Brain microvascular endothelial cell (primary cell): ENCODE measurements around the gene SNRNP40.

Source experiments
- DNase-seq: peaks from one replicate; pipeline ENCODE4 v3.0.0-alpha.2; 2020
- H3K27ac ChIP-seq: fragments of 250-450 bp; sonication (Bioruptor Pico); 2 replicates; pipeline ENCODE4 v1.5.1; 2020; ENCODE audit warnings: mild to moderate bottlenecking, moderate library complexity
- H3K27me3 ChIP-seq: fragments of 250-450 bp; sonication (Bioruptor Pico); replicated peaks from 2 replicates; pipeline ENCODE4 v1.5.1; 2020; ENCODE audit warnings: mild to moderate bottlenecking
- H3K36me3 ChIP-seq: fragments of 250-450 bp; sonication (Bioruptor Pico); replicated peaks from 2 replicates; pipeline ENCODE4 v1.5.1; 2020; ENCODE audit warnings: mild to moderate bottlenecking
- H3K4me3 ChIP-seq: 2 replicates; pipeline ENCODE4 v1.5.1; 2011; ENCODE audit warnings: low read depth, mild to moderate bottlenecking, control low read depth, low read length, moderate library complexity
- in situ Hi-C: cut with HindIII; loops from 2 replicates; pipeline ENCODE4 v1.10.0; 2017; ENCODE audit warnings: low sequenced_read_pairs, low pct_ligation_motif_present
- TF ChIP-seq, protein P1 (sequence below): IDR thresholded peaks from 2 replicates; pipeline ENCODE4 v1.5.1; 2011; ENCODE audit warnings: low read depth, mild to moderate bottlenecking, moderate library complexity, low read length, control low read depth, inconsistent platforms; ENCODE audit errors: missing control alignments

SNRNP40 gene

DNA sequence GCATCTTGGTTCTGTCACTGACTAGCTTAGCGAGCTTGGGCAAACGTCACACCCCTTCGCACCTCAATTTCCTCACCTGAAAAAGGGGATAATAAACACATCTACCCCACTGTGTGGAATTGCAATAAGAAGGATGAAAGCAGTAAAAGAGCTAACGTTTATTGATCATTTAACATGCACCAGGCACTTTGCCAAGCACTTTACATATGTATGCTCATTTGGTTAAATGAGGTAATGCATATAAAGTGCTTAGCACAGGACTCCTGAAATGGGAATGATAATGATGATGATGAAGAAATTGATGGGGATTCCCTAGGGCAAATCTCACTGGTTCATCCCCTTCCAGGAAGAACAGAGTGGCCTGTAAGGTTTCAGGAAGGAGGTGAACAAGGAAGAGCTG is 61.7 kb downstream of the SNRNP40 start:
- no peak for DNase-seq
- Histone ChIP-seq H3K27me3 (peaks cover 31% of the 10 kb centered on the region), H3K36me3 (no peaks in the 10 kb centered on the region), H3K4me3 (no peak overlapping the region), H3K27ac (no peak overlapping the region)
- TF ChIP-seq, protein P1, sequence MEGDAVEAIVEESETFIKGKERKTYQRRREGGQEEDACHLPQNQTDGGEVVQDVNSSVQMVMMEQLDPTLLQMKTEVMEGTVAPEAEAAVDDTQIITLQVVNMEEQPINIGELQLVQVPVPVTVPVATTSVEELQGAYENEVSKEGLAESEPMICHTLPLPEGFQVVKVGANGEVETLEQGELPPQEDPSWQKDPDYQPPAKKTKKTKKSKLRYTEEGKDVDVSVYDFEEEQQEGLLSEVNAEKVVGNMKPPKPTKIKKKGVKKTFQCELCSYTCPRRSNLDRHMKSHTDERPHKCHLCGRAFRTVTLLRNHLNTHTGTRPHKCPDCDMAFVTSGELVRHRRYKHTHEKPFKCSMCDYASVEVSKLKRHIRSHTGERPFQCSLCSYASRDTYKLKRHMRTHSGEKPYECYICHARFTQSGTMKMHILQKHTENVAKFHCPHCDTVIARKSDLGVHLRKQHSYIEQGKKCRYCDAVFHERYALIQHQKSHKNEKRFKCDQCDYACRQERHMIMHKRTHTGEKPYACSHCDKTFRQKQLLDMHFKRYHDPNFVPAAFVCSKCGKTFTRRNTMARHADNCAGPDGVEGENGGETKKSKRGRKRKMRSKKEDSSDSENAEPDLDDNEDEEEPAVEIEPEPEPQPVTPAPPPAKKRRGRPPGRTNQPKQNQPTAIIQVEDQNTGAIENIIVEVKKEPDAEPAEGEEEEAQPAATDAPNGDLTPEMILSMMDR, result no peak
- in situ Hi-C loops, result no loop called here

DNA sequence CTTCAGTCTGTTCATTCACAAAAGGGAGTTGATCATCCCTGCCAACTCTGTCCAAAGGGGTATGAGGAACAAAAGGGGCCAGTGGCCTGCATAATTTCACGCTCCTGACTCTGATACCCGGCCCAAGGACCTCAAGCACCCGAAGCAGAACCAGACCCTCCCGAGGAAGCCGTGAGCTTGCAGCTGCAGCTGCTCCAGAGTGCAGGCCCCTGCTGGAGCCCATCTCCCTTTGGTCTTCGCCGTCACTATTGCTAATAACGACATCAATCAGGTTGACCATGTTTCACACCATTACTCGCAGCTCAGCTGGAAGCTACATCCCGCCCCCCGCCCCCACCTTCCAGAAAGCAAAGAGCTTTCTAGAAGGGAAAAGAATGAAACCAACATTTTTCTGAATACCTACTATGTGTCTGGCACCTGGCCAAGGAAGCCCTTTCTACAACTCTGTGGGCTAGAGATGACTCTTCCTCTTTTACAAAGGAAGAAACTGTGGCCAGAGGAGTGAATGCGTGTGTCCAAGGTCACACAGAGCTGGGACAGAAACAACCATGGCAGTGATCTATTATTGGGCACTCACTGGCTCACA is 62.4 kb downstream of the SNRNP40 start:
- TF ChIP-seq, protein P1, result no peak
- no peak for DNase-seq
- in situ Hi-C loops, result no loop called here
- no peaks in the 10 kb centered on the region for H3K36me3 ChIP-seq
- no peak overlapping the region for H3K4me3 ChIP-seq
- H3K27me3 ChIP-seq, result peaks cover 30% of the 10 kb centered on the region
- H3K27ac ChIP-seq, result no peak overlapping the region

DNA sequence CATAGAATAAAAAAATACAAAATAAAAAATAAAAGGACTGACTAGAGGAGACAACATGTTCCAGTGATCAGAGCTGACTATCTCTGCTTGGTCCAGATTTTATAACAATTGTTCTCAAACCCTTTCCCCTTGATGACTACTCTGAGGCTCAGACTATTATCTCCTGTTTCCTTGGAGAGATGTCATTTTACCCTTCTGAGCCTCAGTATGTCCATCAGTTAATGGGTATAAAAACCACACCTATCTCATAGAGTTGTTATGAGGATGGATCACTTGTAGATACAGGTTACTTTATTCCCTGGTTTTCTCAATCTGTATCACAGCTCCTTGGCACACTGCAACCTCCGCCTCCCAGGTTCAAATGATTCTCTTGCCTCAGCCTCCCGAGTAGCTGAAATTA is 63.9 kb downstream of the SNRNP40 start:
- Histone ChIP-seq H3K27me3 (peaks cover 15% of the 10 kb centered on the region), H3K36me3 (no peaks in the 10 kb centered on the region), H3K27ac (no peak overlapping the region), H3K4me3 (no peak overlapping the region)
- DNase-seq, result no peak
- TF ChIP-seq, protein P1, result no peak
- in situ Hi-C loops, result no loop called here

DNA sequence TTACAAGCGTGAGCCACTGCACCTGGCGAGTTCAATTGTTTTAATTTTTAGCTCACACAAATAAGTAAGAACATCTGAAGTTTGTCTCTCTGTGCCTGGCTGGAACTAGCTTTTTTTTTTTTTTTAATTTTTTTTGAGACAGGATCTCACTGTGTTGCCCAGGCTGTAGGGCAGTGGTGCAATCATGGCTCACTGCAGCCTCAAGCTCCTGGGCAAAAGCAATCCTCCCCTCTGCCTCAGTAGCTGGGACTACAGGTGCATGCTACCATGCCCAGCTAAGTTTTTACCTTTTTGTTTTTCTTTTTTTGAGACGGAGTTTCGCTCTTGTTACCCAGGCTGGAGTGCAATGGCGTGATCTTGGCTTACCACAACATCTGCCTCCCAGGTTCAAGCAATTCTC is 64.8 kb downstream of the SNRNP40 start:
- TF ChIP-seq, protein P1, result no peak
- no peak overlapping the region for H3K27ac ChIP-seq
- in situ Hi-C loops, result no loop called here
- no peaks in the 10 kb centered on the region for H3K36me3 ChIP-seq
- H3K27me3 ChIP-seq, result peaks cover 10% of the 10 kb centered on the region
- no peak for DNase-seq
- H3K4me3 ChIP-seq, result no peak overlapping the region

DNA sequence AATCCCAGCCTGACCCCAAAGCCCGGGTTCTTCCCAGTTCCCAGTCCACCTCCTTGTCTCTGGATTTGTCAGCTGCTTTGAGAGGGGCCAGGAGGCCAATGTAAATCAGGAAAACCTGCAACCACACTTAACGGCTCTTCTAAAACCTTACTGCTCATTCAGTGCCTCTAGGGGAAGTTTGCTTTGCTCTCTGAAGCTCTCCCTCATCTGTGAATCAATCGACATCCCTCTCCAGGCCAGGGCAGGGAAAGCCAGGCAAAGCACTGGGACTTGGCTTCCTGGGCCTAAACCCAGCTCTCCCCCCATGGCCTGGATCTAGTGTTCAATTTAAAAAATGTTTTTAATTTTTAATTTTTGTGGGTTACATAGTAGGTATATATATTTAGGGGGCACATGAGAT is 66.2 kb downstream of the SNRNP40 start:
- no peak for DNase-seq

More for the DNA sequence above, 66.2 kb downstream of the SNRNP40 start:
- Histone ChIP-seq H3K27me3 (no peaks in the 10 kb centered on the region), H3K27ac (no peak overlapping the region), H3K4me3 (no peak overlapping the region), H3K36me3 (no peaks in the 10 kb centered on the region)
- TF ChIP-seq, protein P1, result no peak
- in situ Hi-C loops, result no loop called here
